Psoas muscle (tissue), 8 donors: ENCODE measurements around the gene SDHA. TPM values are rescaled to one million over a fixed set of nuclear protein-coding genes. Genes with fewer than 3 reads are reported as not detected.
A peak's percentile ranks its signal among the peaks of the same experiment; 100 is the strongest.
"Not testable (repeated sequence)": the region's sequence is repeated elsewhere in the genome, so short reads cannot be mapped to it uniquely, and the experiment has no call there.

Experiments
- ATAC-seq, 4 donors: fragments of 200-7000 bp; cut with Tn5 transposase; one replicate each; pipeline ENCODE4 v1.9.1; 2020; ENCODE audit warnings: moderate library complexity in 3 of 4, mild to moderate bottlenecking in 2 of 4
- DNase-seq, 2 donors: peaks; one replicate each; pipeline ENCODE4 v3.0.0-alpha.2; 2020
- H3K27ac ChIP-seq: fragments of 200-600 bp; one replicate; pipeline ENCODE4 v1.8.0; 2022
- H3K27me3 ChIP-seq, 3 donors: fragments of 200-600 bp in 1 of 3; one replicate each; pipeline versions ENCODE4 v1.6.1 to v1.8.0; 2013 to 2022; ENCODE audit warnings: low read length in 2 of 3, mild to moderate bottlenecking in 2 of 3, moderate library complexity in 1 of 3; ENCODE audit not compliant: insufficient read depth in 3 of 3
- H3K36me3 ChIP-seq, 2 donors: fragments of 200-600 bp in 1 of 2; one replicate each; pipeline versions ENCODE4 v1.6.1 to v1.8.0; 2013 to 2022; ENCODE audit warnings: low read depth in 1 of 2, mild to moderate bottlenecking in 1 of 2, moderate library complexity in 1 of 2; ENCODE audit not compliant: insufficient read depth in 1 of 2
- H3K4me1 ChIP-seq: fragments of 200-600 bp; one replicate; pipeline ENCODE4 v1.8.0; 2022
- H3K4me3 ChIP-seq: fragments of 200-600 bp; one replicate; pipeline ENCODE4 v1.8.0; 2022; ENCODE audit warnings: mild to moderate bottlenecking
- H3K9me3 ChIP-seq: fragments of 200-600 bp; one replicate; pipeline ENCODE4 v1.8.0; 2022
- CTCF ChIP-seq: fragments of 200-600 bp; IDR thresholded peaks from one replicate; pipeline ENCODE4 v1.8.0; 2022; ENCODE audit warnings: antibody characterized with exemption
- WGBS, 3 donors: extraction: QIAGEN DNeasy Blood & Tissue Kit; methylation state at CpG; one replicate each; pipeline versions ENCODE4 v1.1.6 to v1.1.7; 2013; 5-methylcytosine and 5-hydroxymethylcytosine counted together
- intact Hi-C, 2 donors: fragments of 100-400 bp; cut with DNase I; formaldehyde crosslinking; loops; one replicate each; pipeline versions ENCODE4 v1.11.0 to v1.14.2; 2022
- polyA plus RNA-seq, 3 donors: library from polyadenylated mRNA; stranded (reverse); fragments of 200-250 nt; gene quantifications; one replicate each; pipeline ENCODE4 v1.2.3, GENCODE V29; 2013
- total RNA-seq, 4 donors: library from RNA; stranded (reverse); fragmentation: NEBNext Ultra II Directional in 2 of 4; extraction: Animal tissue kit (Norgen Biotek cat#: 25700) in 2 of 4; gene quantifications; one replicate each; pipeline versions ENCODE4 v1.2.1 to v1.2.4, GENCODE V29; 2021 to 2023
- donor health status: healthy with polysubstance abuse.
- donor health status: DM: no; HTN: no; CAD: no; lungs with moderate emphysema.
- donor health status: Bipolar disorder and iron deficiency.
- donor health status: healthy.
- donor health status: DM: yes; HTN: yes; CAD: no.
- donor health status: DM: no; HTN: no; CAD: no.
- donor health status: DM: no; HTN: no; CAD: no.
- donor health status: DM: yes; HTN: yes; CAD: no.

SDHA gene
- total and polyA plus RNA-seq, 7 donors = 160 to 363 (median 269) TPM

- peak in 1 of 4 donors; percentile 30 for ATAC-seq
- intact Hi-C loops = no loop called here
Observed at GRCh38 chr5:219460-219863, 1.3 kb downstream of the SDHA start.

GRCh38 chr5:219991-220390 is 1.9 kb downstream of the SDHA start:
- WGBS, 3 donors = 31 to 58% (median 50%) methylated on average over 4 of the region's 4 CpGs
- ATAC-seq = no peak
- Histone ChIP-seq H3K4me1 (peaks cover 42% of the 10 kb centered on the region), H3K9me3 (no peaks in the 10 kb centered on the region), H3K27ac (peak overlapping the region; percentile 94), H3K36me3 (peaks cover 0 to 18% of the 10 kb centered on the region in 2 donors), H3K27me3 (no peaks in the 10 kb centered on the region), H3K4me3 (peak overlapping the region; percentile 78)
- intact Hi-C loops = loop anchor here in 1 of 2 donors (5.0 kb wide), 1 partner anchor 33 kb away; no protein-coding TSS in a partner anchor
- no peak for TF ChIP-seq CTCF
- DNase-seq = no peak

More at GRCh38 chr5:219460-219863, 1.3 kb downstream of the SDHA start:
- no peaks in the 10 kb centered on the region for H3K9me3 ChIP-seq
- no peak for DNase-seq
- H3K27ac ChIP-seq = peak overlapping the region; percentile 94
- no peaks in the 10 kb centered on the region for H3K27me3 ChIP-seq
- 13 to 25% (median 14%) methylated on average over 9 of the region's 9 CpGs for WGBS, 3 donors
- no peak for TF ChIP-seq CTCF
- peaks cover 0 to 18% of the 10 kb centered on the region in 2 donors for H3K36me3 ChIP-seq
- peaks cover 44% of the 10 kb centered on the region for H3K4me1 ChIP-seq
- H3K4me3 ChIP-seq = peak overlapping the region; percentile 78

- intact Hi-C loops = loop anchor here in 1 of 2 donors (5.0 kb wide), 1 partner anchor 36 kb away; no protein-coding TSS in a partner anchor
- not testable (repeated sequence) for H3K27ac ChIP-seq
Observed at GRCh38 chr5:222951-223715, 5.0 kb downstream of the SDHA start.

GRCh38 chr5:223791-224190 is 5.7 kb downstream of the SDHA start:
- no peak for TF ChIP-seq CTCF
- Histone ChIP-seq H3K9me3 (no peaks in the 10 kb centered on the region), H3K36me3 (peaks cover 4 to 54% of the 10 kb centered on the region in 2 donors), H3K27ac (no peak overlapping the region), H3K4me1 (peaks cover 36% of the 10 kb centered on the region), H3K27me3 (no peaks in the 10 kb centered on the region), H3K4me3 (no peak overlapping the region)
- ATAC-seq (no peak), DNase-seq (no peak)
- WGBS, 3 donors = 65 to 78% (median 73%) methylated on average over 6 of the region's 6 CpGs
- intact Hi-C loops = loop anchor here in 1 of 2 donors (5.0 kb wide), 1 partner anchor 36 kb away; no protein-coding TSS in a partner anchor

More at GRCh38 chr5:222951-223715, 5.0 kb downstream of the SDHA start:
- DNase-seq, H3K9me3 ChIP-seq, H3K27me3 ChIP-seq, ATAC-seq, H3K4me3 ChIP-seq: not testable (repeated sequence)
- peaks cover under 1 to 47% of the 10 kb centered on the region in 2 donors for H3K36me3 ChIP-seq
- peaks cover 36% of the 10 kb centered on the region for H3K4me1 ChIP-seq
- 44 to 52% (median 46%) methylated on average over 6 of the region's 6 CpGs for WGBS, 3 donors

- 93 to 95% (median 95%) methylated on average over 14 of the region's 14 CpGs for WGBS, 3 donors
- TF ChIP-seq CTCF = no peak
- H3K4me3 ChIP-seq = no peak overlapping the region
- no peaks in the 10 kb centered on the region for H3K27me3 ChIP-seq
- peaks cover 25% of the 10 kb centered on the region for H3K4me1 ChIP-seq
- intact Hi-C loops = no loop called here
- H3K27ac ChIP-seq = no peak overlapping the region
- DNase-seq (no peak), ATAC-seq (no peak)
- H3K9me3 ChIP-seq = no peaks in the 10 kb centered on the region
- peaks cover 4 to 69% of the 10 kb centered on the region in 2 donors for H3K36me3 ChIP-seq
Observed at GRCh38 chr5:225334-225733, 7.2 kb downstream of the SDHA start.

- H3K4me1 ChIP-seq, ATAC-seq, H3K27me3 ChIP-seq, DNase-seq, H3K27ac ChIP-seq, H3K4me3 ChIP-seq, H3K9me3 ChIP-seq, intact Hi-C loops: not testable (repeated sequence)
- 90 to 94% (median 92%) methylated on average over 10 to 15 of the region's 17 CpGs for WGBS, 3 donors
- H3K36me3 ChIP-seq = peaks cover 4 to 90% of the 10 kb centered on the region in 2 donors
Observed at GRCh38 chr5:227375-227774, 9.3 kb downstream of the SDHA start.
